DMS53 treated with DMSO at 0.1 percent for 48 hours (cell line): ENCODE data around the gene CCDC33.
"Not testable (repeated sequence)": the region's sequence is repeated elsewhere in the genome, so short reads cannot be mapped to it uniquely, and the experiment has no call there.

ENCODE experiments used
- DNase-seq: peaks from one replicate; lab custom pipeline; 2025; ENCODE audit not compliant: unreplicated experiment; lab: John Stamatoyannopoulos, UW

The CCDC33 gene

DNA sequence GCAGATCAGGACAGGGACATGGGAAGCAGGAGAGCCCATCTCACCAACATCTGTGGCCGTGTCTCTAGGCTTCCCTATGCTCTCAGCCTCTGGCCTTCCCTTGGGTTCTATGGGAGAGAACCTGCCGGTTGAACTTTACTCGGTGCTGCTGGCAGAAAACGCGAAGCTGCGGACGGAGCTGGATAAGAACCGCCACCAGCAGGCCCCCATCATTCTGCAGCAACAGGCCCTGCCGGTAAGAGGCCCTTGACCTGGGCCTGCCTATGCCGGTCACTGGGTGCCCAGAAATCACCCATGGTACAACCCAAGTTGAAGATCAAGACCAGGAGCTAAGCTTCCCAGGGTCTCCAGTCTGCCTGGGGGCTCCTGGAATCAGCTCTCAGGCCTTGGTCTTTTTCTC lies 96.5 kb downstream of the CCDC33 start:
- DNase-seq = no peak

- no peak for DNase-seq
Observed at GRCh38 chr15:74333093-74333492, 97.0 kb downstream of the CCDC33 start.

DNA sequence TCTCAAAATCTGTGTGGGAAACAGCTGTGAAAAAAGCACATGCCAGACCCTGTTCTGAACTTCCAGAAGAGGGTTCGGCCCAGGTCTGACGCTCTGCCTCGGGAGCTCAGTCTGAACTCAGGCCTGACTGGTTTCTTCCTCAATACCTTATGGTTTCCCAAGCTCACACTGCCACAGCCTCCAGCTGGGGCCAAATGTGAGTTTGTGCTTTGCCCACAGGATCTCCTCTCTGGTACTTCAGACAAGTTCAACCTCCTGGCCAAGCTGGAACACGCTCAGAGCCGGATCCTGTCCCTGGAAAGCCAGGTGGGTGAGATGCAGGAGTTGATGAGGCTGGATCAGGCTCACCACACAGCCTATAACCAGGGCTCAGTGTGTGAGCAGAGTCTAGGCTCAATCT lies 97.5 kb downstream of the CCDC33 start:
- no peak for DNase-seq

DNA sequence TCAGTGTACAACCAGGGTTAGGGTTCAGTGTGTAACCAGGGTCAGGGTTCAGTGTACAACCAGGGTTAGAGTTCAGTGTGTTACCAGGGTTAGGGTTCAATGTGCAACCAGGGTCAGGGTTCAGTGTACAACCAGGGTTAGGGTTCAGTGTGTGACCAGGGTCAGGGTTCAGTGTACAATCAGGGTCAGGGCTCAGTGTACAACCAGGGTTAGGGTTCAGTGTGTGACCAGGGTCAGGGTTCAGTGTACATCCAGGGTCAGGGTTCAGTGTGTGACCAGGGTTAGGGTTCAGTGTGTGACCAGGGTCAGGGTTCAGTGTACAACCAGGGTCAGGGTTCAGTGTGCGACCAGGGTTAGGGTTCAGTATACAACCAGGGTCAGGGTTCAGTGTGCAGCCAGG lies 98.0 kb downstream of the CCDC33 start:
- no peak for DNase-seq

- no peak for DNase-seq
Observed at GRCh38 chr15:74335396-74335795, 99.3 kb downstream of the CCDC33 start.

DNA sequence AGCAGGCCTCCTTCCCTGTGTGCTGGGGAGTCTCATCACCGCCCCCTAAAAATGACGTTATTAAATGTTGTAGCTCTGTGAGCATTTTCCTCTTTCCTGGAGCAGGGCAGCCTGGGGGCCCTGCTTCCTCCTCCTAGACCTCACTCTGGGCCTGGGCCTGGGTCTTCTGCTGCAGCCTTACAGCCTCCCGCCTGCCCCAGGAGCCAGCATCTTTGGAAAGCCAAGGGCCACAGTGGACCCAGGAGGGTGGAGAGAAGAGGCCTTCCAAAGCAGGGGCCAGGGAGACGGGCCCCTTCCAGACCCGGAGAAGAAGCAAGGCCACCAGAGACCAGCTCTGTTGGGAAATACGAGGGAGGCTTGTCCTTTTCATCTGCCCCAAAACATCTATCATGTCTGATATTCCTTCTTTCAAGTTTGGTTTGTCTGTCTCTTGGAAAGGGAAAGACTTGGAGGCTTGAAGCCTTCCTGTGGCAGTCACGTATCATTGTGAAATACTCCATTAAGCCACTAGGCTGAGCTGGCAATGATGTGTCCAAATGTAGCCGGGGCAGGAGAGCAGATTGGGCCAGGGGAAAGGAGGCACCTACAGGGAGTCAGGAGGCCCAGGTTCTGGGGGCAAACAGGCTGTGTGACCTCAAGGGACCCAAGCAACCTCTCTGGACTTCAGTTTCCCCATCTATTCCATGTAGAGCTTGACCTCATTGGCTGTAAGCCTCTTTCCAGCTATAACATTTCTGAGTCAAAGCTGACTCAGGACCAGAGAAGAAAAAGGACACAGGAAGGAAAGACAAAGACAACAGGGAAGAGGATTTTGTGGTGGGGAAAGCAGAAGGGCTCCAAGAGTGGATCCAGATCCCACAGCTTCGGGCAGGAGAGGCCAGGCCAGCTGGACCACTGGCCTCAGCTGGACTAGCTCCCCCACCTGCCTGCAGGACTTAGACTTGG lies 100.2 kb downstream of the CCDC33 start:
- no peak for DNase-seq

DNA sequence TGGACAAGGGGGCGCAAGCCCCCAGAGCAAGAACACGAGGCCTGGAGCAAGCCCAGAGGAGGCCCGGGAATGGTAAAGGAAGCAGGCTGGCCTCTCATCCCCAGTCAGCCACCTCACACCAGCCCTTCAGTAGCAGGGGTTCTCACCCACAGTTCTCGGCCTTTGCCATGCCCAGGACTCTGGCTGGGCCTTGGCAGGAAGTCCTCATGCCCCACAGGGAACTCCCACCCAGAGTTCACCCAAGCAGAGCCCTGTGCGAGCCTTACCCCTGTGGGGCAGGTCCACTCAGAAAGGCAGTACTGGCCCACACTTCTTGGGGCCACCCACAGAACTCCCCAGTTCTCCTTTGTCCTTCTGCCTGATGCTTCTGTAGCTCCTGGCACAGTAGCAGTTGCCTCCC lies 101.0 kb downstream of the CCDC33 start:
- DNase-seq = no peak

DNA sequence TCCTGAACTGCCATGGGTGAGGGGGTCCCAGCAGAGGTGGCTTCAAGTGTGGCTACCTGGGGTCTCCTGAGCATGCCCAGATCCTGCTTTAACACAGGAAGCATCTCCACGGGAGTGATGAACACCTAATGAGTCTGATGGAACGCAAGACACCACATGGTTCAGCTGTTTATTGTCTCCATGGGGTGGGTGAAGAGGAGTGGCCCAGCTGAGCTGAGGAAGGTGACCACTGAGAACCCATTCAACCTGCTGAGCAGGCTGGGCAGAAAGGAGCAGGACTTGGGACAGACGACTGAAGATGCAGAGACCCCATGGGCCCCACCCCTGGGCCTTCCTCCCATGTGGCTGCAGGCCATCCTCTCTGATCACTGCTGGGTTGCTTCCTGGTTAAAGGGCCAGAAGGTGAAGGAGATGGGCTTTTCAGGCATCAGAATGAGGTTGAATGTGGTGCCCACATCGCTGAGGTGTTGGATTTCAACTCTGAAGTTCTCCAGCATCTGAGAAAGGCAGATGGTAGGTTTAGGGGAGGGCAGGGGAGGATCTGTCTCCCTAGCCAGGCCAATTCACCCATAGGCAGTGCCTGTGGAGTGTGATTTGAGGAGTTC lies 101.6 kb downstream of the CCDC33 start:
- DNase-seq = no peak

GRCh38 chr15:74338676-74339075 lies 102.5 kb downstream of the CCDC33 start:
- DNase-seq = no peak

DNA sequence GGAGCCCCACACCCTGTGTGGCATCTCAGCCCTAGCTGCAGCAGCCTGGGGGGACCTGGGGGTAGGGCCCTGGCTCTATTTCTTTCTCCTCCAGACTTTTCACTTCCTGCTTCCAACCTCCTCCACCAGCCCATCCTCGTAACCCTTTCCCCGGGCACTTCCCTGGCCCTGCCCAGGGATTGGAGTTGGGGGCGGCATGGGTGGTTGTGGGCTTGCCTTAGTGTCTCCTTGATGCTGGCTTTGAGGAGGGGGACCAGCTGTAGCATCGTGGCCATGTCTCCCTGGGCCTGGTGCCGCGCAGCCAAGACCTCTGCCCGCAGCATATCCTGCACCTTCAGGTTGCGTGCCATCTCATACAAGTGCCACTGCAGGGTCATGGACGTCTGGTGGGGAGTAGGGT lies 103.2 kb downstream of the CCDC33 start:
- DNase-seq = no peak

- DNase-seq = no peak
Observed at GRCh38 chr15:74340150-74340549, 104.0 kb downstream of the CCDC33 start.

GRCh38 chr15:74343127-74343796 lies 107.1 kb downstream of the CCDC33 start:
- no peak for DNase-seq

DNA sequence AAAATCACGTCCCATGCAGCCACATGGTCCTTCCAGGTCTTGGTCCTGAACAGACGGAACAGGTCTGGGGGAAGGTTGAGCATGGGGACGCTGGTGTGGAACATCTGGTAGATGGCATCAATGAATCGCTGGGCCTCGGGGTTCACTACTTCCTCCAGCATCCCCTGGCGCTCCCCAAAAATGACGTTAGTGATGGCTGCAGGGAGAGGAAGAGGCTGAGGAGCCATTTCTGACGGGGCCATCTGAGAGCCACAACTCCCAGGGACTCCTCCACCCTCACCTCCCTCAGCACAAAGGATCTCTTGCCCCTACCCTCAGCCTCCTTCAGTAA lies 107.6 kb downstream of the CCDC33 start:
- no peak for DNase-seq

DNA sequence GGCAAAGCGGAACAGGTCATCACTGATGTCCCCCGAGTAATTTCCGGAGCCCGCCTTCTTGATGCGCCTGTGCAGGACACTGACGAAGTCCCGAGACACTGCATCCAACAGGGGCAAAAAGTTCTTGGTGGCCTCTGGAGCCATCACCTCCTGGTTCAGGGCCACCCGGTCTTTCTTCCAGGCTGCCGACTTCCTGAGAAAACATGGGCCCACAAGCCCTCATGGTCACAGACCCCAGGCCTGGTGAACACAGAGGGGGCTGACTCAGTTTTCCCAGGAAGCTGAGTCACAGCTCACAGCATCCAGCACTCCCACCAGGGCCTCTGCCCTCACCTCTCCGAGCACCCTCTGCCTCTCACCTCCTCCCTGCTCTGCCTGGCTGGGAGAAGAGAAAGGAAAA lies 108.9 kb downstream of the CCDC33 start:
- no peak for DNase-seq

DNA sequence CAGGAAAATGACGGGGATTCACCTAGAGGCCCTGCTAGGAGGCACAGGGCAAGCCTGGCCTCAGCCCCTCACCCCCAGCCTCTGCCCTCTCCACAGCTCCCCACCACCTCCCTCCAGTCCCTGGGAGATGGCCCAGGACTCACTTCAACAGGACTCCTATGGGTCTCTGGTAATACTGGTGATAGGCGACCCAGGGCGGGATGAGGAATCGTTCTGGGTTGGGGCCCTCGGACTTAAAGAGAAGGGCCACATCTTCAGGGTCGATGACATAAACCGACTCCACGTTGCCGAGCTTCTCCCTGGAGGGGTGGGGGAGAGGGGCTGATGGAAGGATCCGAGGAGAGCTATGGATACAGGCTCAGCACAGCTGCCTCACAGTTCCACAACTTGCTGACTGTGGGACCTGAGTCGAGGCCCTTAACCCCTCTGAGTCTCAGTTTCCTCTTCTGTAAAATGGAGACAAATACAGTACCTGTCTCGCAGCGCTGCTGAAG lies 111.7 kb downstream of the CCDC33 start:
- DNase-seq = no peak

DNA sequence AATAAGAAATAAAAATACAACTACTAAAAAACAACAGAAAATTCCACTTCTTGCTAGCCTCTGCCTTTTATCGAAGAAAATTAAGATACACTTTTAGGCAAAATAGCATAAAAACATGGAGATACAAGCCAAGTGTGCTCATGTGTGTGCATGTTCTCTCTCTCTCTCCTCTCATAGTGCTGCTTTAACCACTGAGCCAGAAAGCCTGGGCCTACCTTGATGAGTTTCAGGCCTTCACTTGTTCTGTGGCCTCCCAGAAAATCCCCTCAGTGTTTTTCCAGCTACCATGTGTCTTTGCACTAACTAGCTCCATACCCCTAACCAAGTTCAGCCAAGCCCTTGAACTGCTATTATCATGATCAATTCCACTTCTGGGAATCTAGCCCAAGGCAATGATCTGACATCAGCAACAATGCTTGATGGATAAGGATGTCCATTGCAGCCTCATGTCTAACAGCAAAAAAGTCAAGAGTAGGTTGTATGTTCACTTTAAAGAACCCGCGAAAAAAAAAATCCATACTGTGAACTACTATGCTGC lies 113.2 kb downstream of the CCDC33 start:
- DNase-seq = no peak

DNA sequence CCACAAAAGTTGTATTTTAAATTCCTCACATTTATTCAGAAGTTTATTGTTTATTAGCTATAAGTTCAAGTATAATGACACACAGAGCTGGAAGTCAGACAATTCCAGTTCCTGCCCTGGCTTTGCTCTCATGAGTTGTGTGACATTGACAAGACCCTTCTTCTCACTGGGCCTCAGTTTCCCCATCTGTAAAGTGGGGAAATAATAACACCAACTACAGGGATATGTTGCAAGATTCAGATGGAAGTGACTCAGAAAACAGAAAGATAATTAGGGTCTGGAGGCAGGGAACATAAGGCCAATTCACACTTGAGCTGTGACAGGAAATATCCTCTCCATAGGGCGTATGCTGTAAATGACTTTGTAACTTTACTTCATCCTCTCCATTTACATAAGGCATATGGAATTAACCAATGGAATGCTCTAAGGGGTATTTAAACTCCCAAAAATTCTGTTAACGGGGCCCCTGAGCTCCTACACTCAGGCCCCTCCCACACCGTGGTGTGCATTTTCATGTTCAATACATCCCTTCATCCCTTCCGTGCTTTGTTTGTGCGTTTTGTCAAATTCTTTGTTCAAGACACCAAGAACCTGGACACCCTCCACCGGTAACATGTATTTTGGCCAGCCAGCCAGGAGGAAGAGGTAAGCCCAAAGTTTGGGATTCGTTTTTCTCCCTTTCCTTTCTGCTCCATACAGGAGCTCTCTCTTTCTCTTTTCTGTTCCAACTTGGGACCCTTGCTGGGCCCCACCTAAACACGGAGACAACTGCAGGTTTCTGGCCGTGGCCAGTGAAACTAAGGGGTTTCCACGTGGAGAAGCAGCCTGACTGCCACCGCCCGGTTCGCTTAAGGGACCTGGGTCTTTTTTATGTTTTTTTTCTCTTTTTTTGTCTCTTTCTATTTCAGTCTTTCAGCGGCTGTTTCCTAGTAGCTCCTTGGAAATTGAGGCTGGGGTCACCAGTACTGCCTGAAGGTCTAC lies 114.5 kb downstream of the CCDC33 start:
- DNase-seq = no peak

GRCh38 chr15:74351670-74352069 lies 115.5 kb downstream of the CCDC33 start:
- DNase-seq = no peak

- no peak for DNase-seq
Observed at GRCh38 chr15:74352393-74352910, 116.3 kb downstream of the CCDC33 start.

- not testable (repeated sequence) for DNase-seq
Observed at GRCh38 chr15:74353992-74354391, 117.9 kb downstream of the CCDC33 start.
